Esophagus (tissue), 2 donors: ENCODE measurements around the gene NPAT. TPM values are rescaled to one million over a fixed set of nuclear protein-coding genes. Genes with fewer than 3 reads are reported as not detected.

ENCODE experiments used
- H3K27ac ChIP-seq, 2 donors: one replicate each; pipeline ENCODE4 v1.5.1; 2013; ENCODE audit warnings: low read depth in 2 of 2, mild to moderate bottlenecking in 2 of 2, inconsistent platforms in 1 of 2, low read length in 1 of 2, moderate library complexity in 1 of 2
- H3K27me3 ChIP-seq, 2 donors: one replicate each; pipeline ENCODE4 v1.6.1; 2013; ENCODE audit warnings: low read length in 2 of 2, control low read depth in 1 of 2, mild to moderate bottlenecking in 1 of 2; ENCODE audit not compliant: insufficient read depth in 2 of 2, control insufficient read depth in 1 of 2
- H3K36me3 ChIP-seq, 2 donors: one replicate each; pipeline ENCODE4 v1.6.1; 2013; ENCODE audit warnings: low read length in 1 of 2; ENCODE audit not compliant: control insufficient read depth in 2 of 2, insufficient read depth in 2 of 2
- H3K4me1 ChIP-seq, 2 donors: one replicate each; pipeline ENCODE4 v1.6.1; 2013; ENCODE audit warnings: low read length in 1 of 2; ENCODE audit not compliant: control insufficient read depth in 2 of 2, insufficient read depth in 2 of 2
- H3K4me3 ChIP-seq, 2 donors: one replicate each; pipeline ENCODE4 v1.5.1; 2013; ENCODE audit warnings: low read length in 2 of 2, mild to moderate bottlenecking in 2 of 2, low read depth in 1 of 2, moderate library complexity in 1 of 2
- H3K9me3 ChIP-seq, 2 donors: one replicate each; pipeline ENCODE4 v1.6.1; 2013; ENCODE audit warnings: mild to moderate bottlenecking in 2 of 2, low read depth in 1 of 2, low read length in 1 of 2, moderate library complexity in 1 of 2; ENCODE audit not compliant: control insufficient read depth in 2 of 2, insufficient read depth in 1 of 2
- WGBS, 2 donors: extraction: QIAGEN DNeasy Blood & Tissue Kit; methylation state at CpG; one replicate each; pipeline ENCODE4 v1.1.7; 2013; 5-methylcytosine and 5-hydroxymethylcytosine counted together
- polyA plus RNA-seq, 2 donors: library from polyadenylated mRNA; stranded (reverse); fragments of 200-250 nt; gene quantifications; one replicate each; pipeline ENCODE4 v1.2.3, GENCODE V29; 2013
- donor health status: healthy with polysubstance abuse.
- donor health status: Bipolar disorder and iron deficiency.

NPAT gene
- polyA plus RNA-seq, 2 donors, result 2.0 to 2.5 TPM

DNA sequence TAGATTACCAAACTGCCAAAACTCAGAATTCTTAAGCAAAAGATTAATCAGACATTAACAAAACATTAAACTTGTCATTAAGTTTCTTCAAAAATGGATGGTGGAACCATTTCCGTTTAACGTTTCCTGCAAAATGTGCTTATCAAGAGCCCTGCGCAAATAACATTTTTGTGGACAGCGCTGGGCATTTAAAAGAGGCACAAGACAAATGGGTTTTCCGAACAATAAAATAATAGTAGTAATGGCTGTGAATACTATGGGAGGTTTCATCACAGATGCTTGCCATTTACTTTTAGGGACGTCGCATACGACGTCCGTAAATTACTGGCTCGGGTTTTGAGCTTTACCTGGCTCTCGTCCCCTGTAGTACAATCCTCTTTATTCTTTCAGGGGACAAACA, 1.1 kb downstream of the NPAT start:
- WGBS, 2 donors, result 1% methylated on average over 12 of the region's 12 CpGs
- no peaks in the 10 kb centered on the region for H3K27me3 ChIP-seq
- peak overlapping the region; percentile 74 to 97 for H3K4me3 ChIP-seq
- H3K4me1 ChIP-seq, result no peaks in the 10 kb centered on the region
- H3K36me3 ChIP-seq, result no peaks in the 10 kb centered on the region
- H3K9me3 ChIP-seq, result no peaks in the 10 kb centered on the region
- peak overlapping the region; percentile 10 to 99 for H3K27ac ChIP-seq

DNA sequence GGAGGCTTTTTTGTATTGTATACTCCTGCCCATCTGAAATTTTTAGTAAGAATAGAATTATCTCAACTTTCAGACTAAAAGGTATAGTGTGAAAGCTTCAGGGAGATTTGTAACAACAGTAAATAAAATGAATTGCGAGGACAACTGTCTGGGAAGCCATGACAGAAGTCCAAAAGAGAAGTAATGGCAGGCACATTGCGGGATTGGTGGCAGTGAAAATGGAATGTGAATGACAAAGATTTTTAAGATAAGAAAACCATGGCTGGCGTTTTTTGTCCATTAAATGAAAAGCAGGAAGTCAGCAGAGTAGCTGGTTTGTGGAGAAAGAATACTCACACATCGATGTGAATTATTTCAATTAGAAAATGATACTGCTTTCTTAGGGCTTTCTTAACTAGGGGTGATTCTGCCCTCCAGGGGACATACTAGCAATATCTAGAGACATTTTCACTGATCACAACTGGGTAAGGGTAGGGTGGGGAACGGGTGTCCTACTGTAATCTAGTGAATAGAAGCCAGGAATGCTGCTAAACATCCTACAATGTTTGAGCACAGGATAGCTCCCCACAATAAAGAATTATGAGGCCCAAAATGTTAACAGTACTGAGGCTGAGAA, 1.6 kb downstream of the NPAT start:
- H3K36me3 ChIP-seq, result no peaks in the 10 kb centered on the region
- H3K9me3 ChIP-seq, result no peaks in the 10 kb centered on the region
- peak overlapping the region in 1 of 2 donors; percentile 31 for H3K27ac ChIP-seq
- WGBS, 2 donors, result 43 to 49% methylated on average over 5 of the region's 5 CpGs
- peak overlapping the region in 1 of 2 donors; percentile 97 for H3K4me3 ChIP-seq
- H3K4me1 ChIP-seq, result no peaks in the 10 kb centered on the region
- no peaks in the 10 kb centered on the region for H3K27me3 ChIP-seq

DNA sequence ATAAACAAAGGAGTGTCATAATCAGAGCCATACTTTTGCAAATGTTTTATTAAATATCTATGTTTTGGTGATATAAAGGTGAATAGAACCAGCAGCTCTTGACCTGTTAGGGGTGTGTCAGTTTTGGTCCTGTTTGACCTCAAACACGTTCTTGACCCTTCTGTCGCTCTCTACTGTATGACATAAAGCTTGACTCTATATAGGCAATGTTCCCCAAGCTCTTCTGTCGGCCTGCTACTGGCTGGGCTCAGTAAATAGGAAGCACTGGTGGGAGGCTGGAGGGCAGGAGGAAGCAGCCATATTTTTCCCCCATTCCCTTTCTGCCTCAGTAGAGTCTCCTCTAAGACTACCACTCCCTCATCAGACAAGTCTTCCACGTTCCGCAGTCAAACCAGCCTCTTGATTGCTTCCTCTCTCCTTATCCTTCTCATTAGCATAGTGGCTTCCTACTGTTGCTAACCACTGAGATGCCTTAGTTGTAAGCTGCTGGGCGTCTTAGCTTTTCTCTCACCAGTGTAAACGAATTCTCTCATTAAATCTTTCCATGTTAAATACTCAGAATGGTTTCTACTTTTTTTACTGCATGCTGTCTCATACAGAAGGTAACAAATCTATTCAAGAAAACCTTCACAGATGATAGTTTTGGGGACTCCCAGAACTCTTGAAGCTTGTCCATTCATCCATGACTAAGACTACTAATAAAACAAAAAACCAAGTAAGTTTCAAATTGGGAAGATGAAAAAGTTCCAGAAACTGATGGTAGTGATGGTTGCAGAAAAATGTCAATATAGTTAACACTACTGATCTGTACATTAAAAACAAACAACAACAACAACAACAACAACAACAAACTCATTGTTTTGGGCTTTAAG, 3.3 kb downstream of the NPAT start:
- no peaks in the 10 kb centered on the region for H3K9me3 ChIP-seq
- no peaks in the 10 kb centered on the region for H3K27me3 ChIP-seq
- H3K36me3 ChIP-seq, result no peaks in the 10 kb centered on the region
- no peak overlapping the region for H3K27ac ChIP-seq
- WGBS, 2 donors, result 79 to 80% methylated on average over 7 of the region's 7 CpGs
- H3K4me3 ChIP-seq, result no peak overlapping the region
- no peaks in the 10 kb centered on the region for H3K4me1 ChIP-seq

DNA sequence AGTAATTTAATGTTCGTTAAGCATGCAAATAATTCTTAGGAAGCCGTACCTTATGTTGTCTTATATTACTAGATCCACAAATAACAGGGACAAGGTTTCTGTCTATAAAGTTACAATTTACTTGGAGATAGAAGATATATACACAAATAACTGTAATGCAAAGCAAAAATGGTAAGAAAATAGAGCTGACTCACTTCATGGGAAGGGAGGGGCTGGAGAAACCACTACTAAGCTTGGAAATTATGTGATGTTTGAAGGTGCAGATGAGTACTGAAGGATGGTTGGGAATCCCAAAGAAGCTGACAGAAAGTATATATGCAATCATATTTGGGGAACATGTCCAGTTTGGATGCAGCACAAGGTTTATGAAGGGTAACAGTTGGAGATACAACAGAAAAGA, 4.0 kb downstream of the NPAT start:
- no peaks in the 10 kb centered on the region for H3K36me3 ChIP-seq
- no peak overlapping the region for H3K27ac ChIP-seq
- H3K27me3 ChIP-seq, result no peaks in the 10 kb centered on the region
- no peaks in the 10 kb centered on the region for H3K9me3 ChIP-seq
- WGBS, 2 donors, result 42 to 71% methylated on average over 2 of the region's 2 CpGs
- H3K4me3 ChIP-seq, result no peak overlapping the region
- H3K4me1 ChIP-seq, result no peaks in the 10 kb centered on the region

DNA sequence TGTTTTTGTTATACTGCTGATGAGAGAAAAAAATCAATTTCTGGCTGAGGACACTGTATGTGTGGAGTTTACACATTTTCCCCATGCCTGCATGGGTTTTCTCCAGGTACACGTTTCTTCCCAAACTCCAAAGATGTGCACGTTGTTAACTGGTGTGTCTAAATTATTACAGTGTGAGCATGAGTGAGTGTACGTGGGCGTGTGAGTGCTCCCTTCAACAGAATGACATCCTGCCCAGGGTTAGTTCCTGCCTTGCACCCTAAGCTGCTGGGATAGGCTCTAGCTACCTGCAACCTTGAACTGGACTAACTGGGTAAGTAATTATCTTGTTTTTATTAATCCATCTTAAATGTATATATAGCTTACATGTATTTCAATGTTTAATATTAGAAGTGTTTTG, 5.5 kb downstream of the NPAT start:
- Histone ChIP-seq H3K4me1 (no peaks in the 10 kb centered on the region), H3K36me3 (no peaks in the 10 kb centered on the region), H3K27ac (no peak overlapping the region), H3K9me3 (no peaks in the 10 kb centered on the region), H3K27me3 (no peaks in the 10 kb centered on the region), H3K4me3 (no peak overlapping the region)
- 58 to 65% methylated on average over 4 of the region's 4 CpGs for WGBS, 2 donors

DNA sequence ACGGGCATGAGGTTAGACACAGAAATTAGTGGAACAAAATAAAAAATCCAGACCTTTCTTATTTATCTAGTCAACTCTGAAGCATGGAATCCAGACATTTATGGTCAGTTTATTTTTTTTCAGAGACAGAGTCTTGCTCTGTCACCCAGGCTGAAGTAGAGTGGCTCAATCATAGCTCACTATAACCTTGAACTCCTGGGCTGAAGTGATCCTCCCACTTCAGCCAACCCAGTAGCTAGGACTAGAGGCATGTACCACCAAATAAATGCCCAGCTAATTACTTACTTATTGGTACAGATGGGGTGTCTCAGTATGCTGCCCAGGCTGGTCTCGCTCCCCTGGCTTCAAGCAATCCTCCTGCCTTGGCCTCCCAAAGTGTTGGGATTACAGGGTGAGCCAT, 8.7 kb downstream of the NPAT start:
- no peaks in the 10 kb centered on the region for H3K27me3 ChIP-seq
- H3K4me3 ChIP-seq, result no peak overlapping the region
- H3K4me1 ChIP-seq, result no peaks in the 10 kb centered on the region
- H3K27ac ChIP-seq, result no peak overlapping the region
- 49 to 89% methylated on average over 2 of the region's 2 CpGs for WGBS, 2 donors
- peaks cover 0 to 3% of the 10 kb centered on the region in 2 donors for H3K36me3 ChIP-seq
- no peaks in the 10 kb centered on the region for H3K9me3 ChIP-seq

DNA sequence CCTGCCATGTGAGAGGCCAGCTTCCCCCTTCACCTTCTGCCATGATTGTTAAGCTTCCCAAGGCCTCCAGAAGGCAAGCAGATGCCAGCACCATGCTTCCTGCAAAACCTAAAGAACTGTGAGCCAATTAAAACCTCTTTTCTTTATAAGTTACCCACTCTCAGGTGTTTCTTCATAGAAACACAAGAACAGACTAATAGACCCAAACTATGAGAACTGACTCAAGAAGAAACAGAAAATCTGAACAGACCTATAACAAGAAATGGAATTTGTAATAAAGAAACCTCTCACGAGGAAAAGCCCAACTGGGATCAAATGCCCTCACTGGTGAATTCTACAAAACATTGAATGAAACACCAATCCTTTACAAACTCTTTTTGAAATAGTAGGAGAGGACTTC, 12.0 kb downstream of the NPAT start:
- 94% methylated on average over 1 of the region's 1 CpG for WGBS, 2 donors
- H3K36me3 ChIP-seq, result peaks cover 0 to 20% of the 10 kb centered on the region in 2 donors
- H3K4me3 ChIP-seq, result no peak overlapping the region
- H3K4me1 ChIP-seq, result no peaks in the 10 kb centered on the region
- peaks cover 0 to 14% of the 10 kb centered on the region in 2 donors for H3K9me3 ChIP-seq
- H3K27me3 ChIP-seq, result no peaks in the 10 kb centered on the region
- no peak overlapping the region for H3K27ac ChIP-seq

DNA sequence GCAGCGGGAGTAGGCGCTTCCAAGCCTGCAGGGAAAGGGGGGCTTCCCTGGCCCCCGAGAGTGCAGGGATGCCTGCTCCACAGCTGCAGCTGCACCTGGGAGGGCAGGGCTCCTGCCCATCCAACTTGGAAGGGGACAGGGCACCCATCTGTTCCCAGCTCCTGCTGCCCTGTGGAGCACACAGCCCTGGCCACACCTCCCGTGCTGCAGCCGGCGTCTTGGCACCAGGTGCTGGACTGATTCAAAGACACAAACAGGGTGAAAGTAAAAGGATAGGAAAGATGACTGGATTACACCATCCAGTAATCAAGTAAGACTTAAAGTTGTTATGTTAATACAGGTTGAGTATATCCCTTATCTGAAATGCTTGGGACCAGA, 14.8 kb downstream of the NPAT start:
- WGBS, 2 donors, result 95 to 97% methylated on average over 6 of the region's 6 CpGs
- H3K27ac ChIP-seq, result no peak overlapping the region
- peaks cover 2 to 17% of the 10 kb centered on the region in 2 donors for H3K9me3 ChIP-seq
- H3K4me3 ChIP-seq, result no peak overlapping the region
- no peaks in the 10 kb centered on the region for H3K4me1 ChIP-seq
- no peaks in the 10 kb centered on the region for H3K27me3 ChIP-seq
- H3K36me3 ChIP-seq, result peaks cover 0 to 22% of the 10 kb centered on the region in 2 donors

DNA sequence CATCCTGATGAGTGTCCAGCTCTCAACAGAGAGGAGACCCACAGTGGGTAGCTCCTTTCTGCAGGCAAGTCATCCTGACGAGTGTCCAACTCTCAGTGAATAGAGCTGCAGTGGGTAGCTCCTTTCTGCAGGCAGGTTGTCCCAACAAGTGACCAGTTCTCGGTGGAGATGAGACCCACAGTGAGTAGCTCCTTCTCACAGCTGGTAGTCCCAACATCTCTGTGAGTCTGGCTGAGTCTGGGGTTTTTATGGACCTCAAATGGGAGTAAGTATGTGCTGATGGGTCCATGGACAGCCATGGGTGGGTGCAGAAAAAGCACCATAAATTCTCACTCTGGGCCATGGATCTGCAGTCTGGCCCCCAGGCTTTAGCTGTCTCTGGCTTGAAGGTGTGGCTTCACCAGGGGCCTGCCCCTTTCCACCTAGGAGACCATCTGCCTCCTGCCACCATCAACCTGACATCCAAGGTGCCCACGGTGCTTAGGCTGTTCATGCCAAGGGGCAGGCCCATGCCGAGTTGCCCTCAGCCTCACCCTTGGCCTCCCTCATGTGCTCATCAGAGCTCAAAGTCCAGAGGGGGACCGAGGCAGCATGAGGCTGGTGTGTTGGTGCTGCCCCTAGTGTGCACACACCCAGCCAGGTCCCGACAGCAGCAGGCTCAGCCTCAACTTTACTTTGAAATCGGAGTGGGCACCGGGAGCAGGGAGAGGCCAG, 15.3 kb downstream of the NPAT start:
- Histone ChIP-seq H3K27me3 (no peaks in the 10 kb centered on the region), H3K36me3 (peaks cover 0 to 24% of the 10 kb centered on the region in 2 donors), H3K4me1 (no peaks in the 10 kb centered on the region), H3K27ac (no peak overlapping the region), H3K9me3 (peaks cover 2 to 17% of the 10 kb centered on the region in 2 donors), H3K4me3 (no peak overlapping the region)
- WGBS, 2 donors, result 86 to 100% methylated on average over 8 of the region's 8 CpGs
